Activated CD8-positive, alpha-beta T cell treated with anti-CD3 and anti-CD28 coated beads for 36 hours (primary cell): ENCODE measurements around the gene ADARB1. TPM values are rescaled to one million over a fixed set of nuclear protein-coding genes. Genes with fewer than 3 reads are reported as not detected.

Source experiments
- ATAC-seq: fragments of 200-7000 bp; cut with Tn5 transposase; one replicate; pipeline ENCODE4 v1.10.0; 2021; ENCODE audit warnings: mild to moderate bottlenecking, moderate library complexity
- CTCF ChIA-PET: fragments of 350-600 bp; sonication (Branson Sonifier 250); formaldehyde crosslinking; loops from one replicate; lab custom pipeline; 2021; ENCODE audit warnings: antibody characterized with exemption; lab: Charles Lee
- POLR2A ChIA-PET: fragments of 350-600 bp; sonication (Branson Sonifier 250); formaldehyde crosslinking; loops from one replicate; lab custom pipeline; 2021; ENCODE audit warnings: antibody characterized with exemption; lab: Charles Lee
- DNase-seq: peaks from one replicate; pipeline ENCODE4 v3.0.0-alpha.2; 2020
- H3K27ac Mint-ChIP-seq: one replicate; pipeline ENCODE4 v1.8.0; 2021; ENCODE audit warnings: mild to moderate bottlenecking, mixed read lengths
- H3K27me3 Mint-ChIP-seq: one replicate; pipeline ENCODE4 v1.8.0; 2021; ENCODE audit warnings: mixed read lengths
- H3K36me3 Mint-ChIP-seq: one replicate; pipeline ENCODE4 v1.8.0; 2021; ENCODE audit warnings: low read depth, mixed read lengths
- H3K4me1 Mint-ChIP-seq: one replicate; pipeline ENCODE4 v1.8.0; 2021; ENCODE audit warnings: low read depth, mixed read lengths
- H3K4me3 Mint-ChIP-seq: one replicate; pipeline ENCODE4 v1.8.0; 2021; ENCODE audit warnings: mild to moderate bottlenecking, moderate library complexity, mixed read lengths
- H3K9me3 Mint-ChIP-seq: one replicate; pipeline ENCODE4 v1.8.0; 2021; ENCODE audit warnings: mixed read lengths
- CTCF ChIP-seq: fragments of 200-600 bp; IDR thresholded peaks from one replicate; pipeline ENCODE4 v1.8.0; 2022; ENCODE audit warnings: antibody characterized with exemption, mild to moderate bottlenecking
- intact Hi-C: fragments of 100-400 bp; cut with micrococcal nuclease; formaldehyde crosslinking; loops from one replicate; pipeline ENCODE4 v1.10.0; 2022
- total RNA-seq, 2 experiments: library from RNA; stranded (reverse); gene quantifications; one replicate each; pipeline ENCODE4 v1.2.3, GENCODE V29; 2021

Gene ADARB1
- total RNA-seq, 2 experiments from 2014 or later: 36.2 to 37.1 TPM

GRCh38 chr21:45108034-45108790, 33.8 kb downstream of the ADARB1 start:
- Mint-ChIP-seq H3K27me3 (no peaks in the 10 kb centered on the region), H3K4me1 (peaks cover 79% of the 10 kb centered on the region), H3K4me3 (no peak overlapping the region), H3K27ac (no peak overlapping the region), H3K36me3 (peaks cover 4% of the 10 kb centered on the region), H3K9me3 (peaks cover 2% of the 10 kb centered on the region)
- CTCF ChIA-PET: interaction anchor here (1.2 to 4.4 kb wide), 7 partner anchors 10 to 196 kb away, joined by 3 to 39 read pairs (median 6); no protein-coding TSS in a partner anchor
- DNase-seq: no peak
- POLR2A ChIA-PET: no interaction called here
- no peak for TF ChIP-seq CTCF
- no peak for ATAC-seq
- intact Hi-C loops: no loop called here

- ATAC-seq: peak; percentile 35
- no peak for TF ChIP-seq CTCF
- ChIA-PET CTCF (interaction anchor here (0.8 to 4.2 kb wide), 4 partner anchors 11 to 32 kb away, joined by 6 to 25 read pairs (median 9); no protein-coding TSS in a partner anchor), POLR2A (interaction anchor here (0.6 to 0.7 kb wide), 2 partner anchors 44 to 148 kb away, joined by 3 to 4 read pairs; no protein-coding TSS in a partner anchor)
- peak; percentile 56 for DNase-seq
- H3K27me3 Mint-ChIP-seq: no peaks in the 10 kb centered on the region
- intact Hi-C loops: no loop called here
- peaks cover 2% of the 10 kb centered on the region for H3K9me3 Mint-ChIP-seq
- H3K36me3 Mint-ChIP-seq: peaks cover 4% of the 10 kb centered on the region
- peak overlapping the region; percentile 66 for H3K4me3 Mint-ChIP-seq
- H3K4me1 Mint-ChIP-seq: peaks cover 72% of the 10 kb centered on the region
- H3K27ac Mint-ChIP-seq: peak overlapping the region; percentile 85
Observed at GRCh38 chr21:45108808-45109781, 34.7 kb downstream of the ADARB1 start.

DNA sequence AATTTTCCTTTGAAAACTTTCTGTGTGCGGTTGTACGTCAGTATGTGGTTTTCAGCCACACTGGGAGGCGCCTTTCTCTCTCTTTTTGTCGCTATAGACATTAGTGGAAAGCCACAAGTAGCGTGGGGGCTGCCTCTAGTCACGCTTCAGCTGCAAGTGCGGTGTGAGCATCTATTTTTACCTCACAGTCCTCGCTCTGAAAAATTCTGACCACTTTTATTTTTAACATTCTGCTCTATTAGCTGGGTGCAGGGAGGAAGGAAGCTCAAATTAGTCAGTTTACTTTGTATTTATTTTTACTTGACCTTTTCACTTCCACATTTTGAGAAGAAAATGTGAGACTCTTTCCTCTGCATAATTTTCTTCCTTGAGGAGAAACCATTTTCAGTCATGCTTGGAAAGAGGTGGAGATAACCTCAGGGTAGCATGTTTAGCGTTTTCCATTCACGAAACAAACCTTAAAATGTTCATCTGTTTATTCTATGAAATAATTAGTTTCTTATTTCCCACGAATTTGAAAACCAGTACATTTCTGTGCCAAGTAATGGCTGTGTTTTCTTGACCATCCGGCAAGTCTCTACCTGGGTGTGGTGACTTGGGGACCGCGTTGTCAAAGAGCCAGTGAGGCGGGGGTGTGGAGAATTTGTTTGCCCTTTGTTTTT, 35.6 kb downstream of the ADARB1 start:
- CTCF ChIA-PET: interaction anchor here (0.8 to 1.9 kb wide), 2 partner anchors 28 to 33 kb away, joined by 6 to 8 read pairs; no protein-coding TSS in a partner anchor
- Mint-ChIP-seq H3K36me3 (peaks cover 4% of the 10 kb centered on the region), H3K27me3 (no peaks in the 10 kb centered on the region), H3K4me1 (peaks cover 66% of the 10 kb centered on the region), H3K4me3 (peak overlapping the region; percentile 66), H3K27ac (peak overlapping the region; percentile 85), H3K9me3 (peaks cover 2% of the 10 kb centered on the region)
- ATAC-seq (peak; percentile 62), DNase-seq (peak; percentile 81)
- TF ChIP-seq CTCF: no peak
- intact Hi-C loops: no loop called here
- POLR2A ChIA-PET: interaction anchor here (0.6 to 1.3 kb wide), 3 partner anchors 13 to 147 kb away, joined by 3 to 4 read pairs (median 4); no protein-coding TSS in a partner anchor

GRCh38 chr21:45110873-45111624, 36.7 kb downstream of the ADARB1 start:
- TF ChIP-seq CTCF: no peak
- ChIA-PET CTCF (interaction anchor here (0.8 to 2.1 kb wide), 4 partner anchors 9 to 34 kb away, joined by 3 to 8 read pairs (median 6); no protein-coding TSS in a partner anchor), POLR2A (interaction anchor here (1.2 to 1.3 kb wide), 2 partner anchors 12 to 21 kb away, joined by 4 read pairs; no protein-coding TSS in a partner anchor)
- DNase-seq (no peak), ATAC-seq (no peak)
- Mint-ChIP-seq H3K9me3 (peaks cover 2% of the 10 kb centered on the region), H3K27ac (peak overlapping the region; percentile 53), H3K4me3 (no peak overlapping the region), H3K4me1 (peaks cover 63% of the 10 kb centered on the region), H3K27me3 (no peaks in the 10 kb centered on the region), H3K36me3 (peaks cover 4% of the 10 kb centered on the region)
- intact Hi-C loops: no loop called here
